Measurements from ENCODE around the gene BTBD9.

The BTBD9 gene

GRCh38 chr6:38617856-38618255 lies 21.9 kb downstream of the BTBD9 start:
- Histone ChIP-seq H3K9me3 (ENCODE audit: low read depth, low read length) (no peaks in the 10 kb centered on the region), H3K36me3 (ENCODE audit: insufficient read depth, low read length) (no peaks in the 10 kb centered on the region), H3K4me3 (no peak overlapping the region), H3K27ac (no peak overlapping the region), H3K9ac (ENCODE audit: insufficient read length) (no peak overlapping the region)
- TF ChIP-seq POLR2AphosphoS5 (IDR thresholded peaks at IDR 0.05; ENCODE audit: borderline replicate concordance, low read depth, low read length), result no peak
- TF ChIP-seq FOXP2 (optimal IDR thresholded peaks at IDR 0.05; ENCODE audit: control extremely low read depth, extremely low read length, insufficient read depth), result no peak
- no peak for TF ChIP-seq EZH2 (IDR thresholded peaks at IDR 0.05)
- DNase-seq (ENCODE audit: low read depth, low spot score), result no peak

GRCh38 chr6:38612143-38612965 lies 27.4 kb downstream of the BTBD9 start:
- H3K9me3 ChIP-seq (ENCODE audit: low read depth, low read length), result no peaks in the 10 kb centered on the region
- H3K9ac ChIP-seq (ENCODE audit: insufficient read length), result no peak overlapping the region
- no peak overlapping the region for H3K4me3 ChIP-seq
- H3K36me3 ChIP-seq (ENCODE audit: insufficient read depth, low read length), result no peaks in the 10 kb centered on the region
- no peak overlapping the region for H3K27ac ChIP-seq
- TF ChIP-seq POLR2AphosphoS5 (IDR thresholded peaks at IDR 0.05; ENCODE audit: borderline replicate concordance, low read depth, low read length) (no peak), EZH2 (IDR thresholded peaks at IDR 0.05) (no peak), FOXP2 (optimal IDR thresholded peaks at IDR 0.05; ENCODE audit: control extremely low read depth, extremely low read length, insufficient read depth) (no peak)
- no peak for DNase-seq (ENCODE audit: low read depth, low spot score)

GRCh38 chr6:38610050-38610625 lies 29.6 kb downstream of the BTBD9 start:
- Histone ChIP-seq H3K36me3 (ENCODE audit: insufficient read depth, low read length) (no peaks in the 10 kb centered on the region), H3K4me3 (no peak overlapping the region)

DNA sequence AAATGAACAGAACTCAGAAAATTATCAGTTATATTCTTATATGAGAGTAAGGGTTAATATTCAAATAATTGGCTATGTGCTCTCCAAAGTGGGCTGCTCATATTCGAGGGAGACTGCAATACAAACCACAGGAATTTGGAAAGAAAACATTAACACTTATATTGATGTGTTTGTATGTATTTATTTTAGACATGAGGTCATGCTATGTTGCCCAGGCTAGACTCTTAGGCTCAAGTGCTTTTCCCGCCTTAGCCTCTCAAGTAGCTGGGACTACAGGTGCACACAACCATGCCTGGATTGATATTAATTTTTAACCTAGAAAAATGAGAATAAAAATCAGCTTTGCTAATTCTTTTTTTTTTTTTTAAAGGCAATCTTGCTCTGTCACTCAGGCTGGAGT lies 35.0 kb downstream of the BTBD9 start:
- H3K9ac ChIP-seq (ENCODE audit: insufficient read length), result no peak overlapping the region
- H3K27ac ChIP-seq, result no peak overlapping the region
- DNase-seq (ENCODE audit: low read depth, low spot score), result no peak
- no peaks in the 10 kb centered on the region for H3K36me3 ChIP-seq (ENCODE audit: insufficient read depth, low read length)
- TF ChIP-seq EZH2 (IDR thresholded peaks at IDR 0.05) (no peak), POLR2AphosphoS5 (IDR thresholded peaks at IDR 0.05; ENCODE audit: borderline replicate concordance, low read depth, low read length) (no peak), FOXP2 (optimal IDR thresholded peaks at IDR 0.05; ENCODE audit: control extremely low read depth, extremely low read length, insufficient read depth) (no peak)
- no peak overlapping the region for H3K4me3 ChIP-seq
- no peaks in the 10 kb centered on the region for H3K9me3 ChIP-seq (ENCODE audit: low read depth, low read length)

More at GRCh38 chr6:38610050-38610625, 29.6 kb downstream of the BTBD9 start:
- TF ChIP-seq FOXP2 (optimal IDR thresholded peaks at IDR 0.05; ENCODE audit: control extremely low read depth, extremely low read length, insufficient read depth), result no peak
- no peak for TF ChIP-seq EZH2 (IDR thresholded peaks at IDR 0.05)
- no peak for TF ChIP-seq POLR2AphosphoS5 (IDR thresholded peaks at IDR 0.05; ENCODE audit: borderline replicate concordance, low read depth, low read length)
- no peak for DNase-seq (ENCODE audit: low read depth, low spot score)
- Histone ChIP-seq H3K9me3 (ENCODE audit: low read depth, low read length) (no peaks in the 10 kb centered on the region), H3K9ac (ENCODE audit: insufficient read length) (no peak overlapping the region), H3K27ac (no peak overlapping the region)

- H3K9me3 ChIP-seq (ENCODE audit: low read depth, low read length), result no peaks in the 10 kb centered on the region
- DNase-seq (ENCODE audit: low read depth, low spot score), result no peak
- no peak overlapping the region for H3K27ac ChIP-seq
- H3K9ac ChIP-seq (ENCODE audit: insufficient read length), result no peak overlapping the region
- no peaks in the 10 kb centered on the region for H3K36me3 ChIP-seq (ENCODE audit: insufficient read depth, low read length)
- H3K4me3 ChIP-seq, result no peak overlapping the region
- TF ChIP-seq FOXP2 (optimal IDR thresholded peaks at IDR 0.05; ENCODE audit: control extremely low read depth, extremely low read length, insufficient read depth) (no peak), POLR2AphosphoS5 (IDR thresholded peaks at IDR 0.05; ENCODE audit: borderline replicate concordance, low read depth, low read length) (no peak), EZH2 (IDR thresholded peaks at IDR 0.05) (no peak)
Measured at GRCh38 chr6:38603966-38604365, 35.8 kb downstream of the BTBD9 start.

DNA sequence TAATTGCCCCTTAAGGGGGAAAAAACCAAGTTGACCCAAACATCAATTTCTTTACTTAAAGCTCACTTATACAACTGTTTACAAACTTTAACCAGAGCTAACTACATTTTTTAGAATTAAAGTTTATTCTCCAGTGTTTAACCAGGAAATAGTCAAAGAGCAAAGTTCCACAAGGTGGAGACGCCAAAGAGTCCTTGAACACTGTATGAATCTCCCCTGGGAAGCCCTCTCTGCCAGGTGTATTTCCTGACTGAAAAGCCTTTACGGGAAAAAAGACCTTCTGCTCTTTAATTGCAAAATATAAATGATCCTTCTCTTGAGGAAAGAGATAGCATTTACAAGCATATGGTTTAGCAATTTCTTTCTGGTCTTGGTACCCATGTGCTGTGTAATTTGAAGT lies 36.2 kb downstream of the BTBD9 start:
- no peak overlapping the region for H3K4me3 ChIP-seq
- DNase-seq (ENCODE audit: low read depth, low spot score), result no peak
- TF ChIP-seq FOXP2 (optimal IDR thresholded peaks at IDR 0.05; ENCODE audit: control extremely low read depth, extremely low read length, insufficient read depth), result no peak
- TF ChIP-seq EZH2 (IDR thresholded peaks at IDR 0.05), result no peak
- TF ChIP-seq POLR2AphosphoS5 (IDR thresholded peaks at IDR 0.05; ENCODE audit: borderline replicate concordance, low read depth, low read length), result no peak

GRCh38 chr6:38599966-38600550 lies 39.7 kb downstream of the BTBD9 start:
- TF ChIP-seq POLR2AphosphoS5 (IDR thresholded peaks at IDR 0.05; ENCODE audit: borderline replicate concordance, low read depth, low read length) (no peak), FOXP2 (optimal IDR thresholded peaks at IDR 0.05; ENCODE audit: control extremely low read depth, extremely low read length, insufficient read depth) (no peak), EZH2 (IDR thresholded peaks at IDR 0.05) (no peak)
- no peaks in the 10 kb centered on the region for H3K9me3 ChIP-seq (ENCODE audit: low read depth, low read length)
- no peak for DNase-seq (ENCODE audit: low read depth, low spot score)
- no peaks in the 10 kb centered on the region for H3K36me3 ChIP-seq (ENCODE audit: insufficient read depth, low read length)
- no peak overlapping the region for H3K4me3 ChIP-seq
- H3K9ac ChIP-seq (ENCODE audit: insufficient read length), result no peak overlapping the region
- H3K27ac ChIP-seq, result no peak overlapping the region

More for the DNA sequence above, 36.2 kb downstream of the BTBD9 start:
- H3K9ac ChIP-seq (ENCODE audit: insufficient read length), result no peak overlapping the region
- no peak overlapping the region for H3K27ac ChIP-seq
- no peaks in the 10 kb centered on the region for H3K9me3 ChIP-seq (ENCODE audit: low read depth, low read length)
- no peaks in the 10 kb centered on the region for H3K36me3 ChIP-seq (ENCODE audit: insufficient read depth, low read length)

DNA sequence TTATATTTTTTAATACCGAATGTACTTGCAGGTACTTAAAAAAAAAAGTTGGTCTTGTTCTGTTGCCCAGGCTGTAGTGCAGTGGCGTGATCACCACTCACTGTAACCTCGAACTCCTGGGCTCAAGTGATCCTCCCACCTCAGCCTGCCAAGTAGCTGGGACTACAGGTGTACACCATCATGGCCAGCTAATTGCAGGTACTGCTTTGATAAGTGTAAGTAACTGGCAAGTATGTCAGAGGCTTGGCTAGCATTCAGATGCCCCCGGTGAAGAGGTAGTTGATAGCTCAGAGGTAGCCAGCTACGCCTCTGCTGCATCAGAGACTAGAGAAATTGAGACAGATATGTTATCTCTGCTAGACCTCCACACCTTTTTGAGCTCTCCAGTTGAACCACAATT lies 40.5 kb downstream of the BTBD9 start:
- H3K27ac ChIP-seq, result no peak overlapping the region

More for the DNA sequence above, 40.5 kb downstream of the BTBD9 start:
- H3K4me3 ChIP-seq, result no peak overlapping the region
- DNase-seq (ENCODE audit: low read depth, low spot score), result no peak
- no peaks in the 10 kb centered on the region for H3K9me3 ChIP-seq (ENCODE audit: low read depth, low read length)
- no peak overlapping the region for H3K9ac ChIP-seq (ENCODE audit: insufficient read length)
- TF ChIP-seq FOXP2 (optimal IDR thresholded peaks at IDR 0.05; ENCODE audit: control extremely low read depth, extremely low read length, insufficient read depth) (no peak), EZH2 (IDR thresholded peaks at IDR 0.05) (no peak), POLR2AphosphoS5 (IDR thresholded peaks at IDR 0.05; ENCODE audit: borderline replicate concordance, low read depth, low read length) (no peak)
- no peaks in the 10 kb centered on the region for H3K36me3 ChIP-seq (ENCODE audit: insufficient read depth, low read length)
